Body of pancreas (tissue), 4 donors: ENCODE measurements around the gene TBC1D13. TPM values are rescaled to one million over a fixed set of nuclear protein-coding genes. Genes with fewer than 3 reads are reported as not detected.
"Not testable (repeated sequence)": the region's sequence is repeated elsewhere in the genome, so short reads cannot be mapped to it uniquely, and the experiment has no call there.

ENCODE experiments used
- ATAC-seq: fragments of 150-250 bp; one replicate; pipeline ENCODE4 v1.9.1; 2016
- DNase-seq, 4 donors: peaks; one replicate each; pipeline ENCODE4 v3.0.0-alpha.2; 2019
- H3K27ac ChIP-seq, 4 donors: fragments of 200-600 bp; sonication (generic); 1 replicate in 3 of 4; 2 replicates in 1 of 4; pipeline versions ENCODE4 v1.5.1 to v1.6.1; 2016 to 2019; ENCODE audit warnings: mild to moderate bottlenecking in 1 of 4, mixed read lengths in 1 of 4, moderate library complexity in 1 of 4
- H3K27me3 ChIP-seq, 2 donors: fragments of 200-600 bp; sonication (generic); one replicate each; pipeline ENCODE4 v1.6.0; 2016; ENCODE audit warnings: mild to moderate bottlenecking in 1 of 2
- H3K36me3 ChIP-seq, 2 donors: fragments of 200-600 bp; sonication (generic); replicated peaks in 1 of 2; 2 replicates each; pipeline ENCODE4 v1.5.1; 2016; ENCODE audit warnings: low read depth in 2 of 2; ENCODE audit not compliant: insufficient read depth in 1 of 2
- H3K4me1 ChIP-seq: fragments of 200-600 bp; sonication (generic); one replicate; pipeline ENCODE4 v1.6.0; 2016
- H3K4me3 ChIP-seq, 2 donors: fragments of 200-600 bp; sonication (generic); 1 replicate in 1 of 2; 2 replicates in 1 of 2; pipeline ENCODE4 v1.5.1; 2016 to 2019
- H3K9me3 ChIP-seq, 3 donors: fragments of 200-600 bp; sonication (generic); 1 replicate in 2 of 3; 2 replicates in 1 of 3; pipeline ENCODE4 v1.5.1; 2016
- POLR2A ChIP-seq, 3 donors: fragments of 450-650 bp; IDR thresholded peaks; one replicate each; pipeline ENCODE4 v1.6.1; 2016; ENCODE audit warnings: antibody characterized with exemption in 3 of 3, mild to moderate bottlenecking in 2 of 3
- WGBS, 2 donors: methylation state at CpG; one replicate each; pipeline ENCODE4 v1.1.5; 2017; 5-methylcytosine and 5-hydroxymethylcytosine counted together
- intact Hi-C: fragments of 100-400 bp; cut with DNase I; formaldehyde crosslinking; loops from one replicate; pipeline ENCODE4 v1.15.1; 2023
- total RNA-seq, 2 donors: library from RNA; depleted of rRNA; stranded (reverse); fragments of >200 nt; gene quantifications; one replicate each; pipeline ENCODE4 v1.1.0, GENCODE V29; 2016
- TF ChIP-seq, protein P1 (sequence below), 7 experiments: fragments of 450-650 bp in 4 of 7; fragments of 200-600 bp in 3 of 7; sonication (generic) in 3 of 7; IDR thresholded peaks; one replicate each; pipeline ENCODE4 v1.5.1; 2016 to 2019; ENCODE audit warnings: antibody characterized with exemption in 7 of 7

TBC1D13 gene
- total RNA-seq, 2 donors from 2014 or later = 17.5 to 19.5 TPM

DNA sequence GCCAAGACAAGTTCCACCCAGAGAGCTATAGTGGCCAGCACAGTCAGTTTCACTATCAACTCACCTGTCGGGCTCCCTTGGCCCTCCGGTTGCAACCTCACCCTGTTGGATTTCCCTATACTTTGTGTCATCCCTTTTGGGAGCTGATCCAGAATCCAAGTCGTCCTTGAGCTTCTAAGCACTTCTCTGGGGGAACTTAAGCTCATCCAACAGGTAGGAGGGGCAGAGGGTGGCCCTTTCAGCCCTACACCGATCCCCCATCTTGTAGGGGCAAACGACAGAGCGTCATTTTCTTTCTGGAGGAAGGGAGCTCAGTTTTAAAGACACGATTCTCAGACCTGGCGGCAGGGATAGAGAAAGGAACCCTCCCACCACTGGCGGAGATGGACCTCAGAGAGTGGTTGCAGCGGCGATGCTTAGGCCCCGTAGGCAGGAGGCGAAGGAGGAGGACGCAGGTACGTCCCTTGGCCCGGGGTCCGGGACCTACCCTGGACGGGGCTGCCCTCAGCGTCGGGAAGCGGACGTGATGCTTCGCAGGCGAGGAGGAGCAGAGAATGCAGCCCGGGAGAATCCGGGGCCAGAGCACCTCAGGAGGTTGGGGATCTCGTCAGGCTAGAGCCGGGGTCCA lies 15.8 kb upstream of the TBC1D13 start:
- H3K36me3 ChIP-seq = no peaks in the 10 kb centered on the region
- TF ChIP-seq, protein P1, sequence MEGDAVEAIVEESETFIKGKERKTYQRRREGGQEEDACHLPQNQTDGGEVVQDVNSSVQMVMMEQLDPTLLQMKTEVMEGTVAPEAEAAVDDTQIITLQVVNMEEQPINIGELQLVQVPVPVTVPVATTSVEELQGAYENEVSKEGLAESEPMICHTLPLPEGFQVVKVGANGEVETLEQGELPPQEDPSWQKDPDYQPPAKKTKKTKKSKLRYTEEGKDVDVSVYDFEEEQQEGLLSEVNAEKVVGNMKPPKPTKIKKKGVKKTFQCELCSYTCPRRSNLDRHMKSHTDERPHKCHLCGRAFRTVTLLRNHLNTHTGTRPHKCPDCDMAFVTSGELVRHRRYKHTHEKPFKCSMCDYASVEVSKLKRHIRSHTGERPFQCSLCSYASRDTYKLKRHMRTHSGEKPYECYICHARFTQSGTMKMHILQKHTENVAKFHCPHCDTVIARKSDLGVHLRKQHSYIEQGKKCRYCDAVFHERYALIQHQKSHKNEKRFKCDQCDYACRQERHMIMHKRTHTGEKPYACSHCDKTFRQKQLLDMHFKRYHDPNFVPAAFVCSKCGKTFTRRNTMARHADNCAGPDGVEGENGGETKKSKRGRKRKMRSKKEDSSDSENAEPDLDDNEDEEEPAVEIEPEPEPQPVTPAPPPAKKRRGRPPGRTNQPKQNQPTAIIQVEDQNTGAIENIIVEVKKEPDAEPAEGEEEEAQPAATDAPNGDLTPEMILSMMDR (IDR thresholded peaks at IDR 0.05) = no peak
- TF ChIP-seq POLR2A (IDR thresholded peaks at IDR 0.05) = no peak
- H3K9me3 ChIP-seq = no peaks in the 10 kb centered on the region
- H3K4me3 ChIP-seq = peak overlapping the region; percentile 83 to 84
- DNase-seq (peak in 3 of 4 donors; percentile 20 to 31 (median 26)), ATAC-seq (peak; percentile 8)
- no peaks in the 10 kb centered on the region for H3K27me3 ChIP-seq
- peak overlapping the region; percentile 88 to 97 (median 90) for H3K27ac ChIP-seq
- WGBS, 2 donors = 0% methylated on average over 13 to 27 of the region's 28 CpGs
- intact Hi-C loops = no loop called here
- peaks cover 32% of the 10 kb centered on the region for H3K4me1 ChIP-seq

DNA sequence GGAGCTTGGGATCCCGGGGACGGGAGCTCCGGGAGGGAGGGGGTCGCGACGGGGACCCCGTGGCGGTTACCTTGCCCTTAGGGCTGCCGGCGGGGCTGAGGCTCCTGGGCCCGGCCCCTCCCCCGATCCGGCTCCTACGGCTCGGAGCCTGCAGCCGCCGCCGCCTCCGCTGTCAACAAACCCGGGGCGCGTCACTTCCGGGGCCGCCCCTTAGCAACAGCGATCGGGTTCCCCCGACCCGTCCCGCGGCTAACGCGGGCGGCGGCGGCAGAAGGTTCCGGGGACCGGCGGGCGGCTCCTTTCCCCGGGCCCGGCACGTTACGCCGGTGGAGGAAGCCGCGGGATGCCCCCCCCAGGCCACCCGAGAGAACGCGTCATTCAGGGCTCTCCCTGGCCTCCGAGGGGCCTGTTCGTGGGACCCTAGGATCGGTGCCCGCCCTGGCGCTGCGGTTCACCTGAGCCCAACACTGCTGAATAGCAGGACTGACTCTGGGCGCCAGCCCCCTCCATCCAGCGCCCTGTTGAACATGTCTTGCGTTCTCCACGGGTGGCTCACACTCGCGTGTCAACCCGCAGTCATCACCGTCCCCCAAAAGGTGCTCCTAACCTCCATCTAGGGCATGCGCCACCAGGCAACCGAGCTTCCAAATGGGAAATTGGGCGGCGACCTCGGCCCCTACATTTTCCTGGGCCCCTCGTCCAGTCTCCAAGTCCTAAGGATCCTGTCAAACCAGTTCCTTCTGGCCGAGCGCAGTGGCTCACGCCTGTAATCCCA lies 15.1 kb upstream of the TBC1D13 start, which contains the start of gene ZER1:
ZER1 (minus strand) TSS at position 183 of the 775 bp plus-strand sequence. CDS start 16,362 bp downstream, outside the sequence.
- DNase-seq (peak; percentile 94 to 96 (median 94)), ATAC-seq (peak; percentile 97)
- Histone ChIP-seq H3K9me3 (no peaks in the 10 kb centered on the region), H3K27ac (peak within 1 kb of the TSS; percentile 88 to 97 (median 90)), H3K4me1 (peaks cover 32% of the 10 kb centered on the region), H3K27me3 (no peaks in the 10 kb centered on the region), H3K4me3 (peak within 1 kb of the TSS; percentile 83 to 84), H3K36me3 (no peaks in the 10 kb centered on the region)
- TF ChIP-seq POLR2A (IDR thresholded peaks at IDR 0.05) = peak; percentile 53 to 83 (median 76)
- TF ChIP-seq, protein P1 (IDR thresholded peaks at IDR 0.05) = no peak
- intact Hi-C loops = no loop called here
- WGBS, 2 donors = 0% methylated on average over 16 to 45 of the region's 72 CpGs

DNA sequence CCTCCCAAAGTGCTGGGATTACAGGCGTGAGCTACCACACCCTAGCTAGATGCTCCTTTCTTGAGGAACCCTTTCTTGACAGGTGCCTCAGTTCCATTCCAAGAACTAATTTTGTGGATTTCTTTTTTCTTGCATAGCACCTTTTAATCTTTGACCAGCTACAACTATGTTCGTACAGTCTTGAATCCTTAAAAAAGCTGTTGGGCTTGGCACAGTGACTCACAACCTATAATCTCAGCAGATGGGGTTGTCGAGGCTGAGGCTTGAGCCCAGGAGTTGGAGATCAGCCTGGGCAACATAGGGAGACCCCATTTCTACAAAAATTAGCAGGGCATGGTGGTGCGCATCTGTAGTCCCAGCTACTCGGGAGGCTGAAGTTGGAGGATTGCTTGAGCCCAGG lies 14.0 kb upstream of the TBC1D13 start:
- no peak overlapping the region for H3K27ac ChIP-seq
- TF ChIP-seq, protein P1 (IDR thresholded peaks at IDR 0.05) = no peak
- TF ChIP-seq POLR2A (IDR thresholded peaks at IDR 0.05) = no peak
- intact Hi-C loops = no loop called here
- ATAC-seq (no peak), DNase-seq (no peak)
- WGBS, 2 donors = 73 to 80% methylated on average over 5 of the region's 5 CpGs
- peaks cover 32% of the 10 kb centered on the region for H3K4me1 ChIP-seq
- no peak overlapping the region for H3K4me3 ChIP-seq
- H3K9me3 ChIP-seq = no peaks in the 10 kb centered on the region
- H3K36me3 ChIP-seq = no peaks in the 10 kb centered on the region
- no peaks in the 10 kb centered on the region for H3K27me3 ChIP-seq

DNA sequence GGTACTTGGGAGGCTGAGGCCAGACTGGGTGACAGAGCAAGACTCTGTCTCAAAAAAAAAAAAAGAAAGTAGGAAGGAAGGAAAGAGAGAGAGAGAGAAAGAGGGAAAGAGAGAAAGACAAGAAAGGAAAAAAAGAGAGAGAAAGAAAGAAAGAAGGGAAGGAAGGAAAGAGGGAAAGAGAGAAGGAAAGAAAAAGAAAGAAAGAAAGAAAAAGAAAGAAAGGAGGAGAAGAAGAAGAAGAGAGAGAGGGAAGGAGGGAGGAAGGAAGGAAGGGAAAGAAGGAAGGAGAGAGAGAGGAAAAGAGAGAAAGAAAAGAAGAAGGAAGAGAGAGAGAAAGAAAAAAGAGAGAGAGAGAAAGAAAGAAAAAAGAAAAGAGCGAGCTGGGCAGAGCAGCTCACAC lies 12.2 kb upstream of the TBC1D13 start:
- no peak for DNase-seq
- no peaks in the 10 kb centered on the region for H3K27me3 ChIP-seq
- ATAC-seq = no peak
- H3K4me1 ChIP-seq = peaks cover 22% of the 10 kb centered on the region
- intact Hi-C loops = no loop called here
- no peak overlapping the region for H3K27ac ChIP-seq
- H3K36me3 ChIP-seq = no peaks in the 10 kb centered on the region
- WGBS, 2 donors = 100% methylated on average over 1 of the region's 1 CpG
- TF ChIP-seq, protein P1 (IDR thresholded peaks at IDR 0.05) = no peak
- no peak for TF ChIP-seq POLR2A (IDR thresholded peaks at IDR 0.05)
- H3K4me3 ChIP-seq = no peak overlapping the region
- H3K9me3 ChIP-seq = no peaks in the 10 kb centered on the region

DNA sequence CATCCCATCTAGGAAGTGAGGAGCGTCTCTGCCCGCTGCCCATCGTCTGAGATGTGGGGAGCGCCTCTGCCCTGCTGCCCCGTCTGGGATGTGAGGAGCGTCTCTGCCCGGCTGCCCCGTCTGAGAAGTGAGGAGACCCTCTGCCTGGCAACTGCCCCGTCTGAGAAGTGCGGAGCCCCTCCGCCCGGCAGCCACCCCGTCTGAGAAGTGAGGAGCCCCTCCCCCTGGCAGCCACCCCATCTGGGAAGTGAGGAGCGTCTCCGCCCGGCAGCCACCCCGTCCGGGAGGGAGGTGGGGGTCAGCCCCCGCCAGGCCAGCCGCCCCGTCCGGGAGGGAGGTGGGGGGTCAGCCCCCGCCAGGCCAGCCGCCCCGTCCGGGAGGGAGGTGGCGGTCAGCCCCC lies 7.0 kb upstream of the TBC1D13 start:
- H3K9me3 ChIP-seq, H3K4me1 ChIP-seq, ATAC-seq, H3K4me3 ChIP-seq, H3K36me3 ChIP-seq, intact Hi-C loops, H3K27ac ChIP-seq, H3K27me3 ChIP-seq, DNase-seq: not testable (repeated sequence)
- WGBS, 2 donors = 91% methylated on average over 10 of the region's 27 CpGs; no CpG with 5 or more reads in 1 of the 2 donors
